MCF 10A (cell line): Measurements from ENCODE around the gene IGF1R. TPM values are rescaled to one million over a fixed set of nuclear protein-coding genes. Genes with fewer than 3 reads are reported as not detected.

Experiments used
- BruUV-seq: library from RNA; stranded (reverse); fragments of 400-500 nt; replicated peaks from 2 replicates; lab custom pipeline; 2021; lab: Mats Ljungman, UMichigan
- CTCF ChIA-PET: fragments of 300-600 bp; sonication (Branson Sonifier 250); formaldehyde crosslinking; extraction: SDS; loops from one replicate; lab custom pipeline; 2021; ENCODE audit warnings: antibody characterized with exemption, inconsistent platforms; lab: Yijun Ruan, JAX
- POLR2A ChIA-PET: fragments of 300-600, 350-650 bp; sonication (Branson Sonifier 250); formaldehyde crosslinking; extraction: SDS; loops from one replicate; lab custom pipeline; 2020; ENCODE audit warnings: antibody characterized with exemption, inconsistent platforms; lab: Yijun Ruan, JAX
- DNase-seq: peaks from one replicate; pipeline ENCODE4 v3.0.0-alpha.2; 2018; ENCODE audit not compliant: unreplicated experiment
- H3K27ac Mint-ChIP-seq: one replicate; pipeline ENCODE4 v1.8.0; 2022; ENCODE audit warnings: mild to moderate bottlenecking, low read depth, mixed read lengths; ENCODE audit not compliant: unreplicated experiment
- H3K27me3 Mint-ChIP-seq: one replicate; pipeline ENCODE4 v1.8.0; 2022; ENCODE audit warnings: mixed read lengths; ENCODE audit not compliant: insufficient read depth, unreplicated experiment
- H3K36me3 Mint-ChIP-seq: one replicate; pipeline ENCODE4 v1.8.0; 2022; ENCODE audit warnings: mild to moderate bottlenecking, moderate library complexity, mixed read lengths; ENCODE audit not compliant: insufficient read depth, unreplicated experiment
- H3K4me1 Mint-ChIP-seq: one replicate; pipeline ENCODE4 v1.8.0; 2022; ENCODE audit warnings: mixed read lengths; ENCODE audit not compliant: insufficient read depth, unreplicated experiment
- H3K4me3 Mint-ChIP-seq: one replicate; pipeline ENCODE4 v1.8.0; 2022; ENCODE audit warnings: mild to moderate bottlenecking, moderate library complexity, mixed read lengths; ENCODE audit not compliant: unreplicated experiment
- H3K9me3 Mint-ChIP-seq: one replicate; pipeline ENCODE4 v1.8.0; 2022; ENCODE audit warnings: mixed read lengths; ENCODE audit not compliant: unreplicated experiment
- intact Hi-C: fragments of 100-400 bp; cut with micrococcal nuclease; formaldehyde crosslinking; loops from 2 replicates; pipeline ENCODE4 v1.14.1; 2022
- total RNA-seq: library from RNA; stranded (reverse); gene quantifications from 2 replicates; pipeline ENCODE4 v1.2.3, GENCODE V29; 2022
- TF ChIP-seq, protein P1 (sequence below): fragments of 200-600 bp; IDR thresholded peaks from one replicate; pipeline ENCODE4 v1.8.0; 2022; ENCODE audit warnings: antibody characterized with exemption, mild to moderate bottlenecking; ENCODE audit not compliant: unreplicated experiment

Gene IGF1R
- total RNA-seq, 1 experiment from 2014 or later, result 53.3 TPM

- TF ChIP-seq, protein P1, sequence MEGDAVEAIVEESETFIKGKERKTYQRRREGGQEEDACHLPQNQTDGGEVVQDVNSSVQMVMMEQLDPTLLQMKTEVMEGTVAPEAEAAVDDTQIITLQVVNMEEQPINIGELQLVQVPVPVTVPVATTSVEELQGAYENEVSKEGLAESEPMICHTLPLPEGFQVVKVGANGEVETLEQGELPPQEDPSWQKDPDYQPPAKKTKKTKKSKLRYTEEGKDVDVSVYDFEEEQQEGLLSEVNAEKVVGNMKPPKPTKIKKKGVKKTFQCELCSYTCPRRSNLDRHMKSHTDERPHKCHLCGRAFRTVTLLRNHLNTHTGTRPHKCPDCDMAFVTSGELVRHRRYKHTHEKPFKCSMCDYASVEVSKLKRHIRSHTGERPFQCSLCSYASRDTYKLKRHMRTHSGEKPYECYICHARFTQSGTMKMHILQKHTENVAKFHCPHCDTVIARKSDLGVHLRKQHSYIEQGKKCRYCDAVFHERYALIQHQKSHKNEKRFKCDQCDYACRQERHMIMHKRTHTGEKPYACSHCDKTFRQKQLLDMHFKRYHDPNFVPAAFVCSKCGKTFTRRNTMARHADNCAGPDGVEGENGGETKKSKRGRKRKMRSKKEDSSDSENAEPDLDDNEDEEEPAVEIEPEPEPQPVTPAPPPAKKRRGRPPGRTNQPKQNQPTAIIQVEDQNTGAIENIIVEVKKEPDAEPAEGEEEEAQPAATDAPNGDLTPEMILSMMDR, result no peak
- no peaks in the 10 kb centered on the region for H3K9me3 Mint-ChIP-seq
- intact Hi-C loops, result loop anchor here (2.0 to 5.0 kb wide), 4 partner anchors 104 to 426 kb away; no protein-coding TSS in a partner anchor
- no TSS peak for BruUV-seq
- H3K27ac Mint-ChIP-seq, result peak overlapping the region; percentile 97
- peaks cover 18% of the 10 kb centered on the region for H3K27me3 Mint-ChIP-seq
- H3K4me1 Mint-ChIP-seq, result peaks cover 35% of the 10 kb centered on the region
- DNase-seq, result no peak
- ChIA-PET CTCF (interaction anchor here (0.7 to 3.0 kb wide), 6 partner anchors 9 to 230 kb away, joined by 3 to 20 read pairs (median 4); no protein-coding TSS in a partner anchor), POLR2A (interaction anchor here (0.6 to 8.0 kb wide), 12 partner anchors 11 to 809 kb away, joined by 3 to 148 read pairs (median 13); no protein-coding TSS in a partner anchor)
- H3K36me3 Mint-ChIP-seq, result peaks cover 12% of the 10 kb centered on the region
- H3K4me3 Mint-ChIP-seq, result peak overlapping the region; percentile 89
Measured at GRCh38 chr15:98650417-98651035, 2.2 kb downstream of the IGF1R start.

- H3K36me3 Mint-ChIP-seq, result peaks cover 12% of the 10 kb centered on the region
- intact Hi-C loops, result loop anchor here (2.0 to 5.0 kb wide), 4 partner anchors 104 to 426 kb away; no protein-coding TSS in a partner anchor
Measured at GRCh38 chr15:98651036-98651481, 2.7 kb downstream of the IGF1R start.

DNA sequence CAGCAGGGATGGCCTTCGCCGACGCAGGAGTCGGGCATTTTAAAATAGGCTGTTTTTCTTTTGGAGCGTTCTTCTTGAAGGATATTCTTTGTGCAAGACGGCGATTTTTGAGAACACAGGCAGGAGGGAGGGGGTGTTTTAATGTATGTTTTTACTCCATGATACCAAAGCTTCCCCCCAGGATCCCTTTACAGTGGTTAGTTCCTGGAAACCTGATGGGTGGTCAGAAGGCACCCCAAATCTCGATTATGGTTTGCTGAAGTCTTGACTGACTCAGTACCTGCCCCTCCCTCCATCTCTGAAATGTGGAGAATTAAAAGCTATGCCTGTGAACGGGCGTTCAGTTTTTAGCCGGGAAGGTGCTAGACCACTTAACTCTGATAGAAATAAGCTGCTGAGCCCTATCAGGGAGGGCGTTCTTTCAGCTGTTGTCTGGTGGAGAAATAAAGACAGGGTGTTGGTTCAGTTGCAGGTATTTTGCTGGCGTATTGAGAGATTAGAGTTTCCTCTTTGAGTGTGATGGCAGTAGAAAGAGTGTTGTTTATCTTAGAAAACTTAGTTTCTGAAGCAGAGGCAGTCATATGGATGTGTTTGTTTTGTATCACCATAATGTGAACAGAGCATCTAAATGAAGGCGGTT is 3.4 kb downstream of the IGF1R start:
- H3K27ac Mint-ChIP-seq, result peak overlapping the region; percentile 97
- TF ChIP-seq, protein P1, result no peak
- H3K27me3 Mint-ChIP-seq, result peaks cover 6% of the 10 kb centered on the region
- POLR2A ChIA-PET, result interaction anchor here (0.6 to 8.0 kb wide), 27 partner anchors 10 to 599 kb away, joined by 3 to 148 read pairs (median 5); partner anchors contain the start of genes LRRC28 and TTC23
- DNase-seq, result peak; percentile 62
- peaks cover 12% of the 10 kb centered on the region for H3K36me3 Mint-ChIP-seq
- no peaks in the 10 kb centered on the region for H3K9me3 Mint-ChIP-seq
- CTCF ChIA-PET, result interaction anchor here (0.6 to 3.0 kb wide), 9 partner anchors 10 to 424 kb away, joined by 3 to 20 read pairs (median 3); no protein-coding TSS in a partner anchor
- no TSS peak for BruUV-seq
- intact Hi-C loops, result loop anchor here (2.0 to 5.0 kb wide), 5 partner anchors 33 to 425 kb away; no protein-coding TSS in a partner anchor
- H3K4me3 Mint-ChIP-seq, result peak overlapping the region; percentile 89
- H3K4me1 Mint-ChIP-seq, result peaks cover 35% of the 10 kb centered on the region

More at GRCh38 chr15:98651036-98651481, 2.7 kb downstream of the IGF1R start:
- no peak for DNase-seq
- POLR2A ChIA-PET, result interaction anchor here (0.6 to 8.0 kb wide), 24 partner anchors 10 to 808 kb away, joined by 3 to 148 read pairs (median 6); partner anchors contain the start of genes LRRC28 and TTC23
- Mint-ChIP-seq H3K4me1 (peaks cover 35% of the 10 kb centered on the region), H3K27ac (peak overlapping the region; percentile 97), H3K27me3 (peaks cover 13% of the 10 kb centered on the region), H3K9me3 (no peaks in the 10 kb centered on the region), H3K4me3 (peak overlapping the region; percentile 89)
- CTCF ChIA-PET, result interaction anchor here (0.6 to 3.0 kb wide), 5 partner anchors 10 to 228 kb away, joined by 3 to 20 read pairs (median 3); no protein-coding TSS in a partner anchor
- BruUV-seq, result no TSS peak
- TF ChIP-seq, protein P1, result no peak
